ENCODE results near the gene MGST2. TPM values are rescaled to one million over a fixed set of nuclear protein-coding genes. Genes with fewer than 3 reads are reported as not detected.

MGST2 gene
- polyA plus RNA-seq, 4 donors: 51.4 to 59.5 (median 55.9) TPM

GRCh38 chr4:139668658-139669201 is 3.1 kb downstream of the MGST2 start:
- DNase-seq (ENCODE audit: low read depth in 4 of 4, low spot score in 2 of 4): no peak

GRCh38 chr4:139669335-139669734 is 3.7 kb downstream of the MGST2 start:
- DNase-seq (ENCODE audit: low read depth in 4 of 4, low spot score in 2 of 4): no peak

- DNase-seq (ENCODE audit: low read depth in 4 of 4, low spot score in 2 of 4): no peak
These were observed 4.3 kb downstream of the MGST2 start for GRCh38 chr4:139669890-139670289.

- DNase-seq (ENCODE audit: low read depth in 4 of 4, low spot score in 2 of 4): no peak
These were observed 5.2 kb downstream of the MGST2 start for GRCh38 chr4:139670775-139671174.

- no peak for DNase-seq (ENCODE audit: low read depth in 4 of 4, low spot score in 2 of 4)
These were observed 6.6 kb downstream of the MGST2 start for GRCh38 chr4:139672215-139672614.

- DNase-seq (ENCODE audit: low read depth in 4 of 4, low spot score in 2 of 4): no peak
These were observed 7.1 kb downstream of the MGST2 start for GRCh38 chr4:139672732-139673131.

GRCh38 chr4:139674875-139675550 is 9.4 kb downstream of the MGST2 start:
- no peak for DNase-seq (ENCODE audit: low read depth in 4 of 4, low spot score in 2 of 4)

- no peak for DNase-seq (ENCODE audit: low read depth in 4 of 4, low spot score in 2 of 4)
These were observed 10.0 kb downstream of the MGST2 start for GRCh38 chr4:139675651-139676050.

GRCh38 chr4:139676365-139676764 is 10.7 kb downstream of the MGST2 start:
- no peak for DNase-seq (ENCODE audit: low read depth in 4 of 4, low spot score in 2 of 4)

GRCh38 chr4:139676913-139677585 is 11.4 kb downstream of the MGST2 start:
- no peak for DNase-seq (ENCODE audit: low read depth in 4 of 4, low spot score in 2 of 4)

GRCh38 chr4:139682309-139682708 is 16.7 kb downstream of the MGST2 start:
- DNase-seq (ENCODE audit: low read depth in 4 of 4, low spot score in 2 of 4): no peak

GRCh38 chr4:139682741-139683151 is 17.1 kb downstream of the MGST2 start:
- DNase-seq (ENCODE audit: low read depth in 4 of 4, low spot score in 2 of 4): no peak

GRCh38 chr4:139684351-139684750 is 18.7 kb downstream of the MGST2 start:
- no peak for DNase-seq (ENCODE audit: low read depth in 4 of 4, low spot score in 2 of 4)

GRCh38 chr4:139685180-139685579 is 19.6 kb downstream of the MGST2 start:
- no peak for DNase-seq (ENCODE audit: low read depth in 4 of 4, low spot score in 2 of 4)

- DNase-seq (ENCODE audit: low read depth in 4 of 4, low spot score in 2 of 4): no peak
These were observed 20.5 kb downstream of the MGST2 start for GRCh38 chr4:139686130-139686529.

- DNase-seq (ENCODE audit: low read depth in 4 of 4, low spot score in 2 of 4): no peak
These were observed 21.4 kb downstream of the MGST2 start for GRCh38 chr4:139686988-139687387.

- DNase-seq (ENCODE audit: low read depth in 4 of 4, low spot score in 2 of 4): no peak
These were observed 23.6 kb downstream of the MGST2 start for GRCh38 chr4:139689093-139689722.

- DNase-seq (ENCODE audit: low read depth in 4 of 4, low spot score in 2 of 4): no peak
These were observed 24.8 kb downstream of the MGST2 start for GRCh38 chr4:139690419-139690818.

- no peak for DNase-seq (ENCODE audit: low read depth in 4 of 4, low spot score in 2 of 4)
These were observed 26.8 kb downstream of the MGST2 start for GRCh38 chr4:139692309-139693012.

GRCh38 chr4:139694522-139695107 is 29.0 kb downstream of the MGST2 start:
- DNase-seq (ENCODE audit: low read depth in 4 of 4, low spot score in 2 of 4): no peak

GRCh38 chr4:139696491-139696890 is 30.9 kb downstream of the MGST2 start:
- no peak for DNase-seq (ENCODE audit: low read depth in 4 of 4, low spot score in 2 of 4)
